ENCODE results near the gene ANGEL1. TPM values are rescaled to one million over a fixed set of nuclear protein-coding genes. Genes with fewer than 3 reads are reported as not detected.

The ANGEL1 gene
- total and polyA plus RNA-seq, 9 of the 15 experiments (the other 6 are each of a cell fraction or from before 2014, with no cell fraction given), result 2.1 to 22.2 (median 7.3) TPM

DNA sequence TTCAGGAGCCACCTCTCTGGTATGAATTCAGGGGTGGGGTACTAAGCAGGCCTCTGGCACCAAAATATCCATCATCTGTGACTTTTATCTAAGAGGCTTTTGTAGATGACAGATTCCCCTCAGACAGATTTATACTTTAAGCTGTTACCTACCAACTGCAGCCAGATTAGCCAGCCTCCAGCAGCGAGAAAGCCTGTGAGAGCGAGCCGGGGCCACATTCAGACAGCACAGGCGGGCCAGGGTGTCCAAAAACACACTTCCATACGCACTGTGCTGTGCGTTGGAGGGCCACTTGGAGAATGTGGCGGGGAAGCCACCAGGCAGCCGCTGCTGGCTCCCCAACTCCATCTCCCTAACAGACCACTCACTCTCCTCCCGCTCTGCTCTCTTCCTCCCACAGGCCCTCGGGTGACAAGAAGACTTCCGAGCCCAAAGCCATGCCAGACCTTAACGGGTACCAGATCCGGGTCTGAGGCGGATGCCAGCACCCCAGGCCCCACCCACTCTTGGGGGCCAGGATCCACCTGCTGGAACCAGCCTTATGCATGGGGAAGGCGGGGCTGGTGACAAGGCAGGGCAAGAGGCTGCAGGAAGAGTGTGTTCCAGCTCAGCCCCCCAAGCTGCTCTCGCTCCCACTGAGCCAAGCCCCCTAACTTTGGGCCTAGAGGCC lies 34.0 kb downstream of the ANGEL1 start (continued):
- TF ChIP-seq HDAC3 (IDR thresholded peaks at IDR 0.05; ENCODE audit: borderline replicate concordance, partially characterized antibody), result no peak

DNA sequence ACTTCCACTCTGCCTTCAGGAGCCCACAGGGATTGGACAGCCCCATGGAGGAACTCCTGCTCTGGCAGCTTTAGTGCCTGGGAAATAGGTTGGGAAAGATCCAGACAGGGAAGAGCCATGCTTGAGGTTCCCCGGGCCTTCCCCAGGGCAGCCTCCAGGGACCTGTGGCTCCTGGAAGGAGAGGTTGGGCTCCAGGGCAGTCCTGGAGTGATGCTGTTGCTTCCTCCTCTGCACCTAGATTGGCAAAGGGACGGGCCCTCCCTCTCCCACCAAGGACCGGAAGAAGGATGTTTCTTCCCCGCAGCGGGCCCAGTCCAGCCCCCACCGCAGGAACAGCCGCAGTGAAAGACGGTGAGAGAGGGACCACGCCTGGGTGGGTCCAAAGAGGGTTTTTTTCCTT lies 35.0 kb downstream of the ANGEL1 start:
- no peaks in the 10 kb centered on the region for H4K20me1 ChIP-seq (replicated peaks; ENCODE audit: control insufficient read depth, insufficient read depth, low read length)
- no peak for FAIRE-seq
- H3K27me3 ChIP-seq (ENCODE audit: control insufficient read depth in 2 of 2, insufficient read depth in 2 of 2, low read length in 2 of 2), result no peaks in the 10 kb centered on the region
- H3K9ac ChIP-seq (ENCODE audit: insufficient read depth in 1 of 2, low read depth in 2 of 2, low read length in 2 of 2), result no peak overlapping the region
- peaks cover 5% of the 10 kb centered on the region; the same call in 2 of the 3 replicates for H3K36me3 ChIP-seq (ENCODE audit: control insufficient read depth, insufficient read depth, low read length)
- H3K4me3 ChIP-seq, result no peak overlapping the region
- CTCF ChIA-PET (ENCODE audit: low intra/inter-chr PET ratio), result no interaction called here
- peaks cover 4% of the 10 kb centered on the region for H3K9me1 ChIP-seq (ENCODE audit: control insufficient read depth, insufficient read depth, low read length)
- no TSS peak for BruUV-seq (replicated peaks)
- in situ Hi-C loops (cut with MboI) (no loop called here), intact Hi-C loops (cut with micrococcal nuclease) (no loop called here)
- H2AFZ ChIP-seq (ENCODE audit: low read depth, low read length), result no peak overlapping the region
- TF ChIP-seq BCOR (IDR thresholded peaks at IDR 0.05) (no peak), BRD4 (IDR thresholded peaks at IDR 0.05) (no peak), TAL1 (IDR thresholded peaks at IDR 0.05) (no peak), NR2F6 (CRISPR knock-in tag; IDR thresholded peaks at IDR 0.05) (no peak), CREM (IDR thresholded peaks at IDR 0.05; ENCODE audit: low read depth) (no peak), NR1H2 (CRISPR knock-in tag; IDR thresholded peaks at IDR 0.05) (no peak), NRF1 (conservative IDR thresholded peaks at IDR 0.05 in 1 of 2, IDR thresholded peaks at IDR 0.05 in 1 of 2) (no peak), HIVEP1 (CRISPR knock-in tag; IDR thresholded peaks at IDR 0.05) (no peak), FOXJ2 (tag; IDR thresholded peaks at IDR 0.05) (no peak), JUND (IDR thresholded peaks at IDR 0.05; ENCODE audit: borderline replicate concordance, low read depth, low read length) (no peak), JUND (tag; IDR thresholded peaks at IDR 0.05; ENCODE audit: borderline replicate concordance, low read depth, low read length) (no peak), MTA2 (IDR thresholded peaks at IDR 0.05; ENCODE audit: low read depth) (no peak)
- TF ChIP-seq, protein P1, sequence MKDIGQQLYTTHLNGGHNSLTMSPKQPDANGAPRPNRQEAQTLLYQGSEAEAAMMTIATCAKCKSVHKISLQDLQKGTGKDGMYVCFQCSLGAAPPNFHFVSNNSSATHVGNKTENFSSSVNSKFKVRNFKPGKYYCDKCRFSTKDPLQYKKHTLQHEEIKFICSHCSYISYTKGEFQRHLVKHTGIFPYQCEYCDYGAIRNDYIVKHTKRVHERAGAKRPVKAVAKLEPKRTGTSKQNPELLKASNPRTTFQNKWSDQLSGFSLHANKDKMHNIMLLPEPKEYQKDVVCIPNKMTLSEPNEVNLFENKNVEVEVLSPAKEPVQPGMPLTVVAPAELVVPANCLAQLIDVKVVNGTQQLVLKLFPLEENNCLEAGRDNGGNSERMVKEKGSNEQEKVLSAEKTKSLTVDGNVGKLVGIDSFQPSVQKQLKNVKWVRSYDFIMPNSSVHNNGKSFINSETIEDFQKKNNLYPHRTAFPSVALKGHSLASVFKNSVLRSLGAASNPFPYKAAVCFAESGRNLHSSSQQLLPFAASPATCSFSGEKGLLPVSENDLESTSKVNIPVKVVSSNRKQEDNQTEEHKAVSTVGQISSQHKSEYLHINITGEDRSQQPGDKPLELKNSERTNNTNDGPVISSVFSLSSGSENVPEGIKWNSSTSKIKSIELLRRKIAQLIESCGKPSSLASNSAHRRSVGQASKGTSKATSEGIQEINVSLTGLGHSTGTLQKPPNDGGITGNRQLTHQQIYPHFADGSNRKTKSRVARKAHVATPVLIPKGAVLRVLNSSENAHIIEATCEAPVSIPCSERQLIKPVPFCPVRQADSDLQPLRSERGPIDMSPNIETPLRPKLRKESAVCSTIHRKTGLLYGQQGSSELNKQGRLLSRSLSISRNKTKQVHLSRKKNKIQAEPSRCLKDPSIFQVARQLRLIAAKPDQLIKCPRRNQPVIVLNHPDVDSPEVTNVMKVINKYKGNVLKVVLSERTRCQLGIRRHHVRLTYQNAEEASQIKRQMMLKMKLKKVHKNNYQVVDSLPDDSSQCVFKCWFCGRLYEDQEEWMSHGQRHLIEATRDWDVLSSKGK (CRISPR knock-in tag; IDR thresholded peaks at IDR 0.05), result no peak
- POLR2A ChIA-PET, result no interaction called here
- H3K9me3 ChIP-seq (replicated peaks; ENCODE audit: control insufficient read depth, insufficient read depth, low read depth, low read length), result no peaks in the 10 kb centered on the region
- H3K27ac ChIP-seq (ENCODE audit: extremely low read depth, low read depth, low read length), result no peak overlapping the region
- no peaks in the 10 kb centered on the region for H3K79me2 ChIP-seq (ENCODE audit: control insufficient read depth, insufficient read depth, low read length)
- H3K4me2 ChIP-seq (ENCODE audit: insufficient read depth, low read length), result no peak overlapping the region
- H3K4me1 ChIP-seq (replicated peaks in 1 of 2; ENCODE audit: control insufficient read depth in 2 of 2, insufficient read depth in 2 of 2, low read length in 2 of 2), result peaks cover 31 to 48% of the 10 kb centered on the region in 2 experiments
- DNase-seq (ENCODE audit: extremely low read depth in 1 of 4, low spot score in 3 of 4), result no peak
- no peak for ATAC-seq
- WGBS (ENCODE audit: insufficient coverage, low coverage, missing lambda C conversion rate), result 43% methylated on average over 6 of the region's 9 CpGs

All from K562 (cell line).